Neutrophil (primary cell): Measurements from ENCODE around the gene ALS2.
"Not testable (repeated sequence)": the region's sequence is repeated elsewhere in the genome, so short reads cannot be mapped to it uniquely, and the experiment has no call there.

Source experiments
- H3K27ac ChIP-seq: fragments of 200-600 bp; sonication (generic); 2 replicates; pipeline ENCODE4 v1.5.1; 2016; ENCODE audit warnings: mild to moderate bottlenecking, moderate library complexity
- H3K27me3 ChIP-seq: fragments of 200-600 bp; sonication (generic); 2 replicates; pipeline ENCODE4 v1.6.0; 2016; ENCODE audit warnings: mild to moderate bottlenecking
- H3K36me3 ChIP-seq: fragments of 200-600 bp; sonication (generic); 2 replicates; pipeline ENCODE4 v1.5.1; 2017
- H3K4me1 ChIP-seq, 2 experiments: fragments of 200-600 bp in 1 of 2; sonication (generic) in 1 of 2; 1 replicate in 1 of 2; 2 replicates in 1 of 2; pipeline versions ENCODE4 v1.5.1 to v1.6.1; 2013 to 2016; ENCODE audit warnings: low read depth in 1 of 2, low read length in 1 of 2, mild to moderate bottlenecking in 1 of 2, moderate library complexity in 1 of 2; ENCODE audit not compliant: control insufficient read depth in 1 of 2, insufficient read depth in 1 of 2
- H3K4me3 ChIP-seq, 2 experiments: fragments of 200-600 bp in 1 of 2; sonication (generic) in 1 of 2; 1 replicate in 1 of 2; 2 replicates in 1 of 2; pipeline ENCODE4 v1.5.1; 2013 to 2016; ENCODE audit warnings: low read depth in 1 of 2, low read length in 1 of 2, mild to moderate bottlenecking in 1 of 2, moderate library complexity in 1 of 2
- H3K9me3 ChIP-seq: fragments of 200-600 bp; sonication (generic); 2 replicates; pipeline ENCODE4 v1.5.1; 2016
- CTCF ChIP-seq: fragments of 200-600 bp; sonication (generic); IDR thresholded peaks from 2 replicates; pipeline ENCODE4 v1.5.1; 2016; ENCODE audit warnings: antibody characterized with exemption

Gene ALS2

GRCh38 chr2:201820383-201821007 is 39.8 kb upstream of the ALS2 start:
- H3K27ac ChIP-seq, result no peak overlapping the region
- TF ChIP-seq CTCF, result no peak

GRCh38 chr2:201816657-201817575 is 36.2 kb upstream of the ALS2 start:
- Histone ChIP-seq H3K27ac (no peak overlapping the region), H3K36me3 (no peaks in the 10 kb centered on the region), H3K27me3 (no peaks in the 10 kb centered on the region), H3K4me3 (no peak overlapping the region), H3K4me1 (no peaks in the 10 kb centered on the region), H3K9me3 (no peaks in the 10 kb centered on the region)
- no peak for TF ChIP-seq CTCF

More at GRCh38 chr2:201820383-201821007, 39.8 kb upstream of the ALS2 start:
- Histone ChIP-seq H3K27me3 (no peaks in the 10 kb centered on the region), H3K4me1 (no peaks in the 10 kb centered on the region), H3K4me3 (no peak overlapping the region), H3K9me3 (no peaks in the 10 kb centered on the region), H3K36me3 (no peaks in the 10 kb centered on the region)

GRCh38 chr2:201813996-201814760 is 33.4 kb upstream of the ALS2 start:
- no peaks in the 10 kb centered on the region for H3K36me3 ChIP-seq
- H3K4me1 ChIP-seq, result no peaks in the 10 kb centered on the region
- H3K9me3 ChIP-seq, result no peaks in the 10 kb centered on the region
- H3K27ac ChIP-seq, result no peak overlapping the region
- no peak for TF ChIP-seq CTCF
- no peaks in the 10 kb centered on the region for H3K27me3 ChIP-seq
- H3K4me3 ChIP-seq, result no peak overlapping the region

- not testable (repeated sequence) for H3K4me3 ChIP-seq, H3K27me3 ChIP-seq, H3K36me3 ChIP-seq, H3K27ac ChIP-seq, H3K4me1 ChIP-seq, H3K9me3 ChIP-seq
Measured at GRCh38 chr2:201810604-201811003, 29.9 kb upstream of the ALS2 start.

- Histone ChIP-seq H3K9me3 (no peaks in the 10 kb centered on the region), H3K27me3 (no peaks in the 10 kb centered on the region), H3K27ac (no peak overlapping the region), H3K36me3 (no peaks in the 10 kb centered on the region), H3K4me1 (no peaks in the 10 kb centered on the region), H3K4me3 (no peak overlapping the region)
- no peak for TF ChIP-seq CTCF
Measured at GRCh38 chr2:201809633-201810032, 28.9 kb upstream of the ALS2 start.
